ENCODE measurements around the gene CLSTN2. TPM values are rescaled to one million over a fixed set of nuclear protein-coding genes. Genes with fewer than 3 reads are reported as not detected.

The CLSTN2 gene
- total RNA-seq, 2 experiments from 2014 or later, result not detected

- no peak for DNase-seq
- no peaks in the 10 kb centered on the region for H3K36me3 Mint-ChIP-seq (ENCODE audit: low read depth)
- H3K27me3 Mint-ChIP-seq (ENCODE audit: low read depth), result peaks cover 3% of the 10 kb centered on the region
- H3K27ac Mint-ChIP-seq, result no peak overlapping the region
- ATAC-seq, result no peak
- POLR2A ChIA-PET, result no interaction called here
- H3K4me3 Mint-ChIP-seq, result no peak overlapping the region
- H3K4me1 Mint-ChIP-seq (ENCODE audit: low read depth), result no peaks in the 10 kb centered on the region
- CTCF ChIA-PET, result no interaction called here
- H3K9me3 Mint-ChIP-seq (ENCODE audit: insufficient read depth), result no peaks in the 10 kb centered on the region
Observed at GRCh38 chr3:140284372-140284771, 349.4 kb downstream of the CLSTN2 start.

- Mint-ChIP-seq H3K27ac (no peak overlapping the region), H3K4me1 (ENCODE audit: low read depth) (no peaks in the 10 kb centered on the region), H3K4me3 (no peak overlapping the region), H3K9me3 (ENCODE audit: insufficient read depth) (no peaks in the 10 kb centered on the region), H3K27me3 (ENCODE audit: low read depth) (peaks cover 4% of the 10 kb centered on the region), H3K36me3 (ENCODE audit: low read depth) (no peaks in the 10 kb centered on the region)
- DNase-seq, result no peak
- ChIA-PET CTCF (no interaction called here), POLR2A (no interaction called here)
- no peak for ATAC-seq
Observed at GRCh38 chr3:140285380-140285779, 350.4 kb downstream of the CLSTN2 start.

DNA sequence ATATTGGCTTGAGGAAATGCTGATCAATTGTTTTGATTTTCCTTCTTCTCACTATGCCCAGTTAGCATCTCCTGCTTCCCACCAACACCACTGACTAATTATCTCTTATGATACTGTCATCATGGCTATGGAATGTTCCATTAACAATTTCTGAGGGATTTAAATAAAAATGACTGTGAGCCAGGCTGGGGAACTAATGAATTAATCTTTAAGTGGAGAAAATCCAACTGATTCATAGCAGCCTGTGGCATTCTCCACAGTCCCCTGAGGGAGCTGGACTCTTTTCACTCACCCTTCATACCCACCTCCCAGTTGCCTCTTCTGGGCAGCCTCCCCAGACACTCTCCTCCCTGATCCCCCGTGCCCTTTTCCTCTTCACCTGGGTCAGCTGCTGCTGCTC, 353.6 kb downstream of the CLSTN2 start:
- Mint-ChIP-seq H3K27me3 (ENCODE audit: low read depth) (peaks cover 4% of the 10 kb centered on the region), H3K4me3 (no peak overlapping the region), H3K36me3 (ENCODE audit: low read depth) (no peaks in the 10 kb centered on the region), H3K9me3 (ENCODE audit: insufficient read depth) (no peaks in the 10 kb centered on the region), H3K4me1 (ENCODE audit: low read depth) (no peaks in the 10 kb centered on the region), H3K27ac (no peak overlapping the region)
- ChIA-PET POLR2A (no interaction called here), CTCF (no interaction called here)
- ATAC-seq, result no peak
- no peak for DNase-seq

- no peaks in the 10 kb centered on the region for H3K9me3 Mint-ChIP-seq (ENCODE audit: insufficient read depth)
- no peak overlapping the region for H3K4me3 Mint-ChIP-seq
- H3K27ac Mint-ChIP-seq, result no peak overlapping the region
- no peak for DNase-seq
- no peaks in the 10 kb centered on the region for H3K36me3 Mint-ChIP-seq (ENCODE audit: low read depth)
- POLR2A ChIA-PET, result no interaction called here
- peaks cover 6% of the 10 kb centered on the region for H3K27me3 Mint-ChIP-seq (ENCODE audit: low read depth)
- no peak for ATAC-seq
- H3K4me1 Mint-ChIP-seq (ENCODE audit: low read depth), result no peaks in the 10 kb centered on the region
- CTCF ChIA-PET, result no interaction called here
Observed at GRCh38 chr3:140290105-140290504, 355.1 kb downstream of the CLSTN2 start.

DNA sequence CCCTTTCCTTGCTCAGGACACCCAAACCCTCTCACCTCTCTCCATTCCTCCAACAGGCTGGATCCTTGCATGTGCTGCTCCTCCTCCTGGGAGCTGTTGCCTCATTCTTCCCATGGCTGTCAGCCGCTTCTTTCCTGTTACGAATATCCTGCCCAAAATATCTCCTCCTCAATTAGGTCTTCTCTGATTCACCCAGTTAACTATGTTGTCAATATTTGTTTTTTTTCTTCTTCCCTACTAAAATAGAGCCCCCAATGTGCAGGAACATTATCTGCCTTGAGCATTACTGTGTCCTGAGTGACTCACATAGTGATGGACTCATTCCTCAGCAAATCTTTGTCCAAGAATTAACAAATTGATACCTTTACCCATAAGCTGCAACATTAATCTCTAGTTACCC, 357.2 kb downstream of the CLSTN2 start:
- ChIA-PET POLR2A (no interaction called here), CTCF (no interaction called here)
- ATAC-seq, result no peak
- H3K27me3 Mint-ChIP-seq (ENCODE audit: low read depth), result peaks cover 5% of the 10 kb centered on the region
- no peaks in the 10 kb centered on the region for H3K4me1 Mint-ChIP-seq (ENCODE audit: low read depth)
- no peaks in the 10 kb centered on the region for H3K36me3 Mint-ChIP-seq (ENCODE audit: low read depth)
- H3K9me3 Mint-ChIP-seq (ENCODE audit: insufficient read depth), result no peaks in the 10 kb centered on the region
- no peak overlapping the region for H3K4me3 Mint-ChIP-seq
- DNase-seq, result no peak
- no peak overlapping the region for H3K27ac Mint-ChIP-seq

GRCh38 chr3:140292684-140293083, 357.7 kb downstream of the CLSTN2 start:
- no peak for DNase-seq
- POLR2A ChIA-PET, result no interaction called here
- peaks cover 5% of the 10 kb centered on the region for H3K27me3 Mint-ChIP-seq (ENCODE audit: low read depth)
- ATAC-seq, result no peak
- H3K4me3 Mint-ChIP-seq, result no peak overlapping the region
- CTCF ChIA-PET, result no interaction called here
- no peak overlapping the region for H3K27ac Mint-ChIP-seq
- H3K9me3 Mint-ChIP-seq (ENCODE audit: insufficient read depth), result no peaks in the 10 kb centered on the region
- no peaks in the 10 kb centered on the region for H3K36me3 Mint-ChIP-seq (ENCODE audit: low read depth)
- no peaks in the 10 kb centered on the region for H3K4me1 Mint-ChIP-seq (ENCODE audit: low read depth)

GRCh38 chr3:140294058-140294457, 359.1 kb downstream of the CLSTN2 start:
- no peaks in the 10 kb centered on the region for H3K36me3 Mint-ChIP-seq (ENCODE audit: low read depth)
- H3K27me3 Mint-ChIP-seq (ENCODE audit: low read depth), result peaks cover 5% of the 10 kb centered on the region
- POLR2A ChIA-PET, result no interaction called here
- DNase-seq (no peak), ATAC-seq (no peak)
- no peak overlapping the region for H3K27ac Mint-ChIP-seq
- no peaks in the 10 kb centered on the region for H3K4me1 Mint-ChIP-seq (ENCODE audit: low read depth)
- no peak overlapping the region for H3K4me3 Mint-ChIP-seq
- CTCF ChIA-PET, result interaction anchor here (0.6 kb wide), 1 partner anchor 168 kb away, joined by 3 read pairs; no protein-coding TSS in a partner anchor
- no peaks in the 10 kb centered on the region for H3K9me3 Mint-ChIP-seq (ENCODE audit: insufficient read depth)

DNA sequence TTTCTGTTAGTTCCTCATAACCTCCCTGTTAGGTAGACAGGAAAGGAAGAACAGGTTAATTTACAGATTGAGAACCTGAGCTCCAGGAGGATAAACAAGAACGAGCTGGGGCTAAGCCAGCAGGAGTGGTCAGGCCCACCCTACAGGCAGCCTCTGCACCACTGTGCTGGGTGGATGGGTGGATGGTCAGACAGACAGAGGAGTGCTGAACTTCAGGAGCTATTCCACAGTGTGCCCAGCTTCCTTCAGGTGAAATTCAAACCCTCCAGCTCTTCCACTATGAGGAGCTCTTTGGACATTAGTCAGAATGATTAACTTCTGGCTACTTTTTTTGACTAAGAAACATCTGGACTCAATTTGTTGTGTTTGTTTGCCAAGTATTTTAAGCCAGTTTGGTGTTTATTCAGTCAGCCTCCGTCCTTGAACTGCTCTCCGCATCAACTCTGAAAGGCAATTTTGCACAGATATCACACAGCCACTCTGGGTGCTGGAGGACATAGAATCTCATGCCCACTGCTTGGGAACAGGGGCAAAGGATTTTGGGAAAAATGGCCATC, 361.9 kb downstream of the CLSTN2 start:
- no peak for ATAC-seq
- POLR2A ChIA-PET, result no interaction called here

GRCh38 chr3:140298043-140298442, 363.1 kb downstream of the CLSTN2 start:
- Mint-ChIP-seq H3K27me3 (ENCODE audit: low read depth) (peaks cover 2% of the 10 kb centered on the region), H3K27ac (no peak overlapping the region), H3K9me3 (ENCODE audit: insufficient read depth) (no peaks in the 10 kb centered on the region), H3K4me3 (no peak overlapping the region), H3K36me3 (ENCODE audit: low read depth) (no peaks in the 10 kb centered on the region), H3K4me1 (ENCODE audit: low read depth) (no peaks in the 10 kb centered on the region)
- ATAC-seq (no peak), DNase-seq (no peak)
- POLR2A ChIA-PET, result no interaction called here
- CTCF ChIA-PET, result interaction anchor here (1.5 kb wide), 1 partner anchor 21 kb away, joined by 4 read pairs; no protein-coding TSS in a partner anchor

More for the DNA sequence above, 361.9 kb downstream of the CLSTN2 start:
- DNase-seq, result no peak
- Mint-ChIP-seq H3K27ac (no peak overlapping the region), H3K4me3 (no peak overlapping the region), H3K4me1 (ENCODE audit: low read depth) (no peaks in the 10 kb centered on the region), H3K36me3 (ENCODE audit: low read depth) (no peaks in the 10 kb centered on the region), H3K9me3 (ENCODE audit: insufficient read depth) (no peaks in the 10 kb centered on the region), H3K27me3 (ENCODE audit: low read depth) (peaks cover 2% of the 10 kb centered on the region)
- CTCF ChIA-PET, result no interaction called here

GRCh38 chr3:140298569-140299070, 363.6 kb downstream of the CLSTN2 start:
- Mint-ChIP-seq H3K4me1 (ENCODE audit: low read depth) (no peaks in the 10 kb centered on the region), H3K4me3 (no peak overlapping the region), H3K27ac (no peak overlapping the region), H3K27me3 (ENCODE audit: low read depth) (peaks cover 2% of the 10 kb centered on the region), H3K36me3 (ENCODE audit: low read depth) (no peaks in the 10 kb centered on the region), H3K9me3 (ENCODE audit: insufficient read depth) (no peaks in the 10 kb centered on the region)
- no peak for DNase-seq
- CTCF ChIA-PET, result interaction anchor here (1.5 kb wide), 2 partner anchors 16 to 21 kb away, joined by 3 to 4 read pairs; no protein-coding TSS in a partner anchor
- ATAC-seq, result no peak
- POLR2A ChIA-PET, result no interaction called here

- Mint-ChIP-seq H3K4me1 (ENCODE audit: low read depth) (no peaks in the 10 kb centered on the region), H3K27me3 (ENCODE audit: low read depth) (peaks cover 3% of the 10 kb centered on the region), H3K36me3 (ENCODE audit: low read depth) (no peaks in the 10 kb centered on the region), H3K27ac (no peak overlapping the region), H3K4me3 (no peak overlapping the region), H3K9me3 (ENCODE audit: insufficient read depth) (no peaks in the 10 kb centered on the region)
- no peak for DNase-seq
- POLR2A ChIA-PET, result no interaction called here
- ATAC-seq, result no peak
- CTCF ChIA-PET, result no interaction called here
Observed at GRCh38 chr3:140303875-140304274, 368.9 kb downstream of the CLSTN2 start.

GRCh38 chr3:140308535-140308934, 373.6 kb downstream of the CLSTN2 start:
- no peak overlapping the region for H3K27ac Mint-ChIP-seq
- DNase-seq, result no peak
- no peaks in the 10 kb centered on the region for H3K9me3 Mint-ChIP-seq (ENCODE audit: insufficient read depth)
- H3K4me1 Mint-ChIP-seq (ENCODE audit: low read depth), result no peaks in the 10 kb centered on the region
- H3K36me3 Mint-ChIP-seq (ENCODE audit: low read depth), result no peaks in the 10 kb centered on the region
- POLR2A ChIA-PET, result no interaction called here
- H3K27me3 Mint-ChIP-seq (ENCODE audit: low read depth), result peaks cover 3% of the 10 kb centered on the region
- CTCF ChIA-PET, result no interaction called here
- H3K4me3 Mint-ChIP-seq, result no peak overlapping the region
- no peak for ATAC-seq

- ATAC-seq, result no peak
- Mint-ChIP-seq H3K36me3 (ENCODE audit: low read depth) (no peaks in the 10 kb centered on the region), H3K4me1 (ENCODE audit: low read depth) (no peaks in the 10 kb centered on the region), H3K27me3 (ENCODE audit: low read depth) (peaks cover 3% of the 10 kb centered on the region), H3K9me3 (ENCODE audit: insufficient read depth) (no peaks in the 10 kb centered on the region), H3K4me3 (no peak overlapping the region), H3K27ac (no peak overlapping the region)
- no peak for DNase-seq
- ChIA-PET POLR2A (no interaction called here), CTCF (no interaction called here)
Observed at GRCh38 chr3:140311428-140311827, 376.4 kb downstream of the CLSTN2 start.

Measured in activated CD8-positive, alpha-beta T cell treated with anti-CD3 and anti-CD28 coated beads, Interleukin-2, amount 10 ng/mL, durations not matched to agents 7 days and 5 days (primary cell).